H54 (cell line): Measurements from ENCODE around the gene MAP7D1.
"Not testable (repeated sequence)": the region's sequence is repeated elsewhere in the genome, so short reads cannot be mapped to it uniquely, and the experiment has no call there.

Source experiments
- DNase-seq: peaks from one replicate; pipeline ENCODE4 v3.0.0; 2011; ENCODE audit warnings: low spot score, mixed read lengths; ENCODE audit not compliant: insufficient read length
- FAIRE-seq: peaks from 3 replicates; lab custom pipeline; 2011; peaks lifted over from hg19 to GRCh38; lab: Jason Lieb, UNC
- POLR2A ChIP-seq: IDR thresholded peaks from 2 replicates; pipeline ENCODE4 v1.6.1; 2011; ENCODE audit warnings: low read depth, mild to moderate bottlenecking, low read length

Gene MAP7D1

DNA sequence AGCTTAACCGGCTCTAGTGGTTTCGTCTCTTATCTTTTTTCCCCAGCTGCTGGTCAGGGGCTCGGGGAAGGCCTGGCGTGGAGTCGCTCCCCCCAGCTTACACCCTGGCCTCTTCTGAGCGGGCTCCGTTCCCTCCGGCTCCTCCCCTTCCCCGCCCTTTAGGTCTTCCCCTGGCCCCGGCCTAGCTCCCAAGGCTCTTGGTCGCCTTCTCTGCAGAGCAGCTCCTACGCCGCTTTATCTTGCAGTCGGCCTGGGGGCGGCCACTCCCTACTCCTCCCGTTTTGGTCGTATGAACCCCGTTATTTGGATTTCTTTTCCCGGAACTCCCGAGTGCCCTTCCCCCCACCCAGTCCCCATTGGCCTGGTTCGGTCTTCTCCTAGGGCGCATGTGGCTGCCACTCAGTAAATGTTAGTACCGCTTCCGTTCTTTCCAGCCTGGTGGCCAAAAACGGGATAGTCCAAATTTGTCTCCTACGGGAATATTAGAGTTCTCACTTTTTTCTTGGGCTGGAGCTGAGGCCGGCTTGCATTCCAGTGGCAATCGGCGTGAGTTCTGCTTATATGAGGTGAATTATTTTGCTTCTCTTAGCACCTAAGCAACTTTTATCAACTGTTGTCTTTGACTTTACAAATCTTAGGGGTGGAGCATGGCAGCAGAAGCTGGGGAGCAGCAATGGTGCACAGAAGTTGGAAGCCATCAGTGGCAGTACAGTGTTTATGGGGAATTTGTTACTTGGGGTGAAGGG, 68.8 kb downstream of the MAP7D1 start:
- no peak for TF ChIP-seq POLR2A
- DNase-seq (peak; percentile 79), FAIRE-seq (no peak)

DNA sequence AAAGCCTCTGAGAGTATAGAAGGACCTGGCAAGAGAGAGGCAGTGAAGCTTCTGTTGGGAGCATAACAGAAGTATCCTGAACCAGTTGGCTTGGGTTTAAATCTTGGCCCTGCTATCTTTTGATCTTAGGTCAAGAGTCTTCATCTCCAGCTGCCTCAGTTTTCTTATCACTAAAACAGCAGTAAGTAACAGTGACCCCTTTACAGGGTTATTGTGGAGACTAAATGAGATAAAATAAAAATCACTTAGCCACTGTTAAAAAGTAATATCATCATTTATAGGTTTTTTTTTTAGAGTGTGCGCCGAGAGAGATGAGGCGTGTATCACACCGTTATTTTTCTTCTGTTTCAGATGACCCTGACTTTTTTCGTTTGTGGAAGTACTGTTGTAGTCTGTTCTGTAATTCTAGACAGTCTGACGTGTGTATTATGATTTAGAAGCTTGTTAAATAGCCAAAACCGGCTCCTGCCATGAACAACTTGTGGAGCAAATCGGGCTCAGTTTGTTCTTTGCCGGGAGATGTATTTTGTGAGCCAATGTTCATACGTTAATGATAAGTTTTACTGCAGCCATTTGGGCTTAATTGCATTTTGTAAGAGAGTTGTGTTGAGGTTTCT, 69.4 kb downstream of the MAP7D1 start:
- no peak for DNase-seq
- no peak for TF ChIP-seq POLR2A
- no peak for FAIRE-seq

DNA sequence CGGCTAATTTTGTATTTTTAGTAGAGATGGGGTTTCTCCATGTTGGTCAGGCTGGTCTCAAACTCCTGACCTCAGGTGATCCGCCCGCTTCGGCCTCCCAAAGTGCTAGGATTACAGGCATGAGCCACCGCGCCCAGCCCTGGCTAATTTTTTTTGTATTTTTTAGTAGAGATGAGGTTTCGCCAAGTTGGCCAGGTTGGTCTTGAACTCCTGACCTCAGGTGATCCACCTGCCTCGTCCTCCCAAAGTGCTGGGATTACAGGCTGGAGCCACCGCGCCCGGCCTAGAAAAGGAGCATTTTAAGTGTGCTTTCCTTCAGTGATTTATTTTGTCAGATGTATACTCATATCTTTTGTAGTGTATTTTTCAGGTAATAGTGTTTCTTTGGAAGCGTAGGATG, 74.3 kb downstream of the MAP7D1 start:
- DNase-seq, FAIRE-seq: not testable (repeated sequence)
